Upper lobe of left lung (tissue), 4 donors: ENCODE measurements around the gene EPHA2.
"Not testable (repeated sequence)": the region's sequence is repeated elsewhere in the genome, so short reads cannot be mapped to it uniquely, and the experiment has no call there.

Source experiments
- EP300 ChIP-seq, 4 donors: sonication (generic); formaldehyde crosslinking; IDR thresholded peaks; one replicate each; pipeline ENCODE4 v1.5.1; 2017; ENCODE audit warnings: antibody characterized with exemption in 4 of 4, control low read depth in 2 of 4
- POLR2A ChIP-seq, 4 donors: fragments of 450-650 bp; IDR thresholded peaks; one replicate each; pipeline ENCODE4 v1.5.1; 2016 to 2017; ENCODE audit warnings: antibody characterized with exemption in 4 of 4, mild to moderate bottlenecking in 2 of 4
- POLR2AphosphoS5 ChIP-seq, 2 donors: sonication (generic); formaldehyde crosslinking; IDR thresholded peaks; one replicate each; pipeline ENCODE4 v1.5.1; 2017; ENCODE audit warnings: antibody characterized with exemption in 2 of 2
- TF ChIP-seq, protein P1 (sequence below), 6 experiments: fragments of 450-650 bp in 4 of 6; fragments of 200-600 bp in 2 of 6; sonication (generic) in 2 of 6; IDR thresholded peaks; one replicate each; pipeline ENCODE4 v1.5.1; 2016 to 2019; ENCODE audit warnings: antibody characterized with exemption in 6 of 6

DNA sequence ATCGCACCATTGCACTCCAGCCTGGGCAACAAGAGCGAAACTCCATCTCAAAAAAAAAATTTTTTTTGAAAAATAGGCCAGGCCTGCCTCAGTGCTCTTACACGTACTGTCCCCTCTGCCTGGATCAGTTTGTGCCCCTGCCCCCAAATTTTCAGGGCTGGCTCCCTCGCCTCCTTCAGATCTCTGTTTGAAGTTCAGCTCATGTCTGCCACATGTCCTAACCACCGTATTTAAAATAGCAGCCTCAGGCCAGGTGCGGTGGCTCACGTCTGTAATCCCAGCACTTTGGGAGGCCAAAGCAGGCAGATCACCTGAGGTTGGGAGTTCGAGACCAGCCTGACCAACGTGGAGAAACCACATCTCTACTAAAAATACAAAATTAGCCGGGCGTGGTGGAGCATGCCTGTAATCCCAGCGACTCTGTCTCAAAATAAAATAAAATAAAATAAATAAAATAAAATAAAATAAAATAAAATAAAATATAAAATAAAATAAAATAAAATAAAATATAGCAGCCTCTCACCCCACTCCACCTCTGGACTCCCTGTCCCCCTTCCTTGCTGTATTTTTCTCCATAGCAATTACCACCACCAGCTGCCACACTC lies 7.8 kb upstream of the EPHA2 start:
- not testable (repeated sequence) for TF ChIP-seq POLR2AphosphoS5, EP300, POLR2A (IDR thresholded peaks at IDR 0.05)
- TF ChIP-seq, protein P1, sequence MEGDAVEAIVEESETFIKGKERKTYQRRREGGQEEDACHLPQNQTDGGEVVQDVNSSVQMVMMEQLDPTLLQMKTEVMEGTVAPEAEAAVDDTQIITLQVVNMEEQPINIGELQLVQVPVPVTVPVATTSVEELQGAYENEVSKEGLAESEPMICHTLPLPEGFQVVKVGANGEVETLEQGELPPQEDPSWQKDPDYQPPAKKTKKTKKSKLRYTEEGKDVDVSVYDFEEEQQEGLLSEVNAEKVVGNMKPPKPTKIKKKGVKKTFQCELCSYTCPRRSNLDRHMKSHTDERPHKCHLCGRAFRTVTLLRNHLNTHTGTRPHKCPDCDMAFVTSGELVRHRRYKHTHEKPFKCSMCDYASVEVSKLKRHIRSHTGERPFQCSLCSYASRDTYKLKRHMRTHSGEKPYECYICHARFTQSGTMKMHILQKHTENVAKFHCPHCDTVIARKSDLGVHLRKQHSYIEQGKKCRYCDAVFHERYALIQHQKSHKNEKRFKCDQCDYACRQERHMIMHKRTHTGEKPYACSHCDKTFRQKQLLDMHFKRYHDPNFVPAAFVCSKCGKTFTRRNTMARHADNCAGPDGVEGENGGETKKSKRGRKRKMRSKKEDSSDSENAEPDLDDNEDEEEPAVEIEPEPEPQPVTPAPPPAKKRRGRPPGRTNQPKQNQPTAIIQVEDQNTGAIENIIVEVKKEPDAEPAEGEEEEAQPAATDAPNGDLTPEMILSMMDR (IDR thresholded peaks at IDR 0.05), result not testable (repeated sequence)
